ENCODE results near the gene TCFL5. TPM values are rescaled to one million over a fixed set of nuclear protein-coding genes. Genes with fewer than 3 reads are reported as not detected.
A peak's percentile ranks its signal among the peaks of the same experiment; 100 is the strongest.

Gene TCFL5
- total RNA-seq, 2 donors from 2014 or later = 7.1 to 24.8 TPM

DNA sequence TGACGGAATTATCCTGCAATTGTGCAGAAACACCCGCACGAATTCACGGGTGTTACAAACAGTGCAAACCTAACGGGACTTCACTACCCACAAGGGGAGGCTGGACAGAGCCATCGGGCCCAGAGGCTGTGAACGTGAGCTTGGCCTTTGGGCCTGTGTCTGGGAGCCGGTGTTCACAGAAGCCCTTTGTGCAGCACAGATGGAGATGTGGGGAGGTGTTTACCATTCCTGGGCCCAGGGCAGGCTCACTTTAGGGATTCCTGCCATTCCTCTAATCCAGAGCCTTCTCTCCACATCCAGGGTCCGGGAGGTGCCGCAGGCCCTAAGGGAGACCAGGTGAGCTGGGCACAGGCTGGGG, 29.8 kb downstream of the TCFL5 start:
- H3K36me3 ChIP-seq = no peaks in the 10 kb centered on the region
- peaks cover 7% of the 10 kb centered on the region for H3K4me1 ChIP-seq (replicated peaks)
- intact Hi-C loops (cut with DNase I) = no loop called here
- WGBS = 71% methylated on average over 10 of the region's 10 CpGs
- H3K9me3 ChIP-seq = no peaks in the 10 kb centered on the region
- DNase-seq (ENCODE audit: low spot score) = no peak
- peak overlapping the region; percentile 11 to 41 for H3K27ac ChIP-seq
- H3K4me3 ChIP-seq = no peak overlapping the region
- no peaks in the 10 kb centered on the region for H3K27me3 ChIP-seq (replicated peaks; ENCODE audit: insufficient read depth)
- TF ChIP-seq POLR2A (IDR thresholded peaks at IDR 0.05) = no peak
- TF ChIP-seq, protein P1, sequence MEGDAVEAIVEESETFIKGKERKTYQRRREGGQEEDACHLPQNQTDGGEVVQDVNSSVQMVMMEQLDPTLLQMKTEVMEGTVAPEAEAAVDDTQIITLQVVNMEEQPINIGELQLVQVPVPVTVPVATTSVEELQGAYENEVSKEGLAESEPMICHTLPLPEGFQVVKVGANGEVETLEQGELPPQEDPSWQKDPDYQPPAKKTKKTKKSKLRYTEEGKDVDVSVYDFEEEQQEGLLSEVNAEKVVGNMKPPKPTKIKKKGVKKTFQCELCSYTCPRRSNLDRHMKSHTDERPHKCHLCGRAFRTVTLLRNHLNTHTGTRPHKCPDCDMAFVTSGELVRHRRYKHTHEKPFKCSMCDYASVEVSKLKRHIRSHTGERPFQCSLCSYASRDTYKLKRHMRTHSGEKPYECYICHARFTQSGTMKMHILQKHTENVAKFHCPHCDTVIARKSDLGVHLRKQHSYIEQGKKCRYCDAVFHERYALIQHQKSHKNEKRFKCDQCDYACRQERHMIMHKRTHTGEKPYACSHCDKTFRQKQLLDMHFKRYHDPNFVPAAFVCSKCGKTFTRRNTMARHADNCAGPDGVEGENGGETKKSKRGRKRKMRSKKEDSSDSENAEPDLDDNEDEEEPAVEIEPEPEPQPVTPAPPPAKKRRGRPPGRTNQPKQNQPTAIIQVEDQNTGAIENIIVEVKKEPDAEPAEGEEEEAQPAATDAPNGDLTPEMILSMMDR (IDR thresholded peaks at IDR 0.05) = no peak

- WGBS = 44% methylated on average over 9 of the region's 10 CpGs
- intact Hi-C loops (cut with DNase I) = no loop called here
- Histone ChIP-seq H3K27me3 (replicated peaks; ENCODE audit: insufficient read depth) (no peaks in the 10 kb centered on the region), H3K27ac (peak overlapping the region in 1 of 2 donors; percentile 41), H3K9me3 (no peaks in the 10 kb centered on the region), H3K4me1 (replicated peaks) (peaks cover 7% of the 10 kb centered on the region), H3K4me3 (no peak overlapping the region), H3K36me3 (no peaks in the 10 kb centered on the region)
- DNase-seq (ENCODE audit: low spot score) = peak; percentile 70
- TF ChIP-seq, protein P1 (IDR thresholded peaks at IDR 0.05) = no peak
- no peak for TF ChIP-seq POLR2A (IDR thresholded peaks at IDR 0.05)
- TF ChIP-seq POLR2AphosphoS5 (IDR thresholded peaks at IDR 0.05) = peak; percentile 50
Observed at GRCh38 chr20:62831361-62831788, 30.2 kb downstream of the TCFL5 start.

GRCh38 chr20:62830821-62831220, 30.8 kb downstream of the TCFL5 start:
- DNase-seq (ENCODE audit: low spot score) = no peak
- Histone ChIP-seq H3K9me3 (no peaks in the 10 kb centered on the region), H3K4me3 (no peak overlapping the region), H3K36me3 (no peaks in the 10 kb centered on the region), H3K27me3 (replicated peaks; ENCODE audit: insufficient read depth) (no peaks in the 10 kb centered on the region), H3K27ac (no peak overlapping the region), H3K4me1 (replicated peaks) (peaks cover 7% of the 10 kb centered on the region)
- WGBS = 87% methylated on average over 21 of the region's 22 CpGs
- no peak for TF ChIP-seq POLR2AphosphoS5 (IDR thresholded peaks at IDR 0.05)
- TF ChIP-seq, protein P1 (IDR thresholded peaks at IDR 0.05) = no peak
- TF ChIP-seq POLR2A (IDR thresholded peaks at IDR 0.05) = no peak
- intact Hi-C loops (cut with DNase I) = no loop called here

DNA sequence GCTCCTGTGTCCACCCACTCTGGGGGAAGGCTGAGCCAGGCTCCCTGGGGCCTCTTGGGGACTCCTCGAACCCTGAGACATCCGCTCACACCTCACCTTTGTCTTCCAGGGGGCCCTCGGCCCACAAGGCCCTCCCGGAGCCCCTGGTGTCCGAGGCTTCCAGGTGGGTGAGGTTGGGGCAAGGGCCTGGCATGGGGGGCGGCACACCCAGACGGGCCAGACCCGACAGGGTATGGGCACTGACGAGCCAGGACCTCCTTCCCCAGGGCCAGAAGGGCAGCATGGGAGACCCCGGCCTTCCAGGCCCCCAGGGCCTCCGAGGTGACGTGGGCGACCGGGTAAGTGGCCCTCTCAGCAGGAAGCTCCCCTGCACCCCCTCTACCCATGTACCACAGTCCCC, 31.4 kb downstream of the TCFL5 start:
- H3K9me3 ChIP-seq = no peaks in the 10 kb centered on the region
- intact Hi-C loops (cut with DNase I) = no loop called here
- no peaks in the 10 kb centered on the region for H3K27me3 ChIP-seq (replicated peaks; ENCODE audit: insufficient read depth)
- DNase-seq (ENCODE audit: low spot score) = no peak
- H3K36me3 ChIP-seq = no peaks in the 10 kb centered on the region
- no peak overlapping the region for H3K4me3 ChIP-seq
- TF ChIP-seq, protein P1 (IDR thresholded peaks at IDR 0.05) = no peak
- peaks cover 7% of the 10 kb centered on the region for H3K4me1 ChIP-seq (replicated peaks)
- no peak overlapping the region for H3K27ac ChIP-seq
- WGBS = 91% methylated on average over 13 of the region's 14 CpGs

GRCh38 chr20:62829231-62830230, 32.1 kb downstream of the TCFL5 start:
- Histone ChIP-seq H3K27ac (no peak overlapping the region), H3K36me3 (no peaks in the 10 kb centered on the region), H3K4me1 (replicated peaks) (peaks cover 7% of the 10 kb centered on the region), H3K9me3 (no peaks in the 10 kb centered on the region), H3K4me3 (no peak overlapping the region), H3K27me3 (replicated peaks; ENCODE audit: insufficient read depth) (no peaks in the 10 kb centered on the region)
- no peak for DNase-seq (ENCODE audit: low spot score)
- WGBS = 89% methylated on average over 31 of the region's 32 CpGs
- TF ChIP-seq POLR2A (IDR thresholded peaks at IDR 0.05) (no peak), POLR2AphosphoS5 (IDR thresholded peaks at IDR 0.05) (no peak)
- TF ChIP-seq, protein P1 (IDR thresholded peaks at IDR 0.05) = no peak
- intact Hi-C loops (cut with DNase I) = no loop called here
